Effector CD4-positive, alpha-beta T cell (primary cell): ENCODE results near the gene MRAS. TPM values are rescaled to one million over a fixed set of nuclear protein-coding genes. Genes with fewer than 3 reads are reported as not detected.

Experiments
- DNase-seq: peaks from one replicate; pipeline ENCODE4 v3.0.0-alpha.2; 2020
- total RNA-seq: gene quantifications from one replicate; lab custom pipeline; 2026; lab: John Stamatoyannopoulos, UW

MRAS gene
- total RNA-seq: not detected

DNA sequence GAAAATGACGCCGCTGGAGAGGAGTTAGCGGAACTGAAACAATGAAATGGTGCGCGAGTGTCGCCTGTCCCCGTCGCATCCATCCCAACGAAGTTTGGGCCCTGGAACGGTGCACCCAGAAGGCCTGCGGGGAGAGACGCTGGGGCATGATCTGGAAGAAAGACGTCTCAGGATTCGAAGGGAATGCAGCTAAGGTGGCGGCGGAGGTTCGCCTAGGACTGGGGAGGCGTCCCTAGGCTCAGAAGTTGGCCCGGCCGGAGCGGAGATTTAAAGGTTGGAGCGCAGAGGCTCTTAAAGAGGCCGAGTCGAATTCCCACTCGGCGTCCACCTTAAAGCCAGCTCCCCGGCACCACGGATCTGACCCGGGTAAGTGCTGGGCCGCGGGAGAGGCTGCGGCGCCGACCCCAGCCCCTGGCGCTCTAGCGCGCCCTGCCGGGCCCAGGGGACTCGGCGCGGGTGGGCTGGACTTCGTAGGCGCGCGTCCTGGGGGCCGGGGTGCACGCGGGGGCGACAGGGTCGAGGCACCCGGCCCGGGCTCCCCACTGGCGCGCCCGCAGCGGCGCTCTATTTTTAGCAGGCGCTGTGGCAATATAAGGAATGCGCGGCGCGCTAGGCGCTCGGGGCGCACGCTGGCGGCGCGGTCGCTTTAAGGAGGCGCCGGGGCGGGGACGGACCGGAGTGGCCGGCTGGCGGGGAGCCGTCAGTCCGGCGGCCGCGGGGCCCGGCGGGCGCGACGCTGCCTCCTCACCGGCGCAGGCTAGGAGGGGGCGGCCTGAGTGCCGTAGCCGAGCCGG lies at the start of gene MRAS:
Gene MRAS (plus strand): TSS at position 620 of the 794 bp plus-strand sequence. CDS start 24,305 bp downstream, outside the sequence.
- DNase-seq: no peak

DNA sequence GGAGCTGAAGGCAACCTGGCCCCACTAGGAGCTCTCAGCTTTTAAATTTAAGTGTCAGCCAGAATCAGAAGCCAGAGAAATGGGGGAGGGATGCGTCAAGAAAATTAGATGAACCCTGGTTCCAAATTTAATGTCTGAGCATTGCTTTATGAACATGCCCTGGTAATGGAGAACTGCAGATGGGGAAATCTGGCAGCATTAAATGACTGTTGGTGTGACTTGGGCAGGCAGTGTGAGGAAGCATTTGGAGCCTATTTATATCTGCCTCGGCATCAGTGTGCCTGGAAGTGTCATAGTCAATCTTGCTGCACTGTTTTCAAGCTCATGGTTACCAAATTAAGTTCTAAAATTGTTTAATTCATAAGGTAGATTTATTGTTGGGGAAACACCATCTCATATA lies 47.7 kb upstream of the MRAS start:
- no peak for DNase-seq

DNA sequence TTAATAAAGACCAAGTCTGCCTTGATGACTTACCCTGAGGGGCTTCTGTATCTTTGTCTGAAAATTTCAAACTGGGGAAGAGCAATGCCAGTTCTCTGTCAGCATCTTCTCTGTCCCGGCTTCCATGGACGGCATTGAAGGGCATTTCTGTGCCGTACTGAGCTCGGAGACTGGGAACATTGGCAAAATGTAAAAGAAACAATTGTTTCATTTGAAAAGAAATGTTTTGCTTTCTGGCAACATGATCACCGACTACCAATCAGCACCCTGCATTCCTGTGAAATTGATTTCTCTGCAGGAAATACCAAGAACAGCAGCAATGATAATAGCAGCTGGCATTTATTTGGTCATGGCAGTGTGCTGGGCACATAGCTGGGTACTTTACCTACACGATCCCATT lies 44.9 kb upstream of the MRAS start:
- DNase-seq: no peak

DNA sequence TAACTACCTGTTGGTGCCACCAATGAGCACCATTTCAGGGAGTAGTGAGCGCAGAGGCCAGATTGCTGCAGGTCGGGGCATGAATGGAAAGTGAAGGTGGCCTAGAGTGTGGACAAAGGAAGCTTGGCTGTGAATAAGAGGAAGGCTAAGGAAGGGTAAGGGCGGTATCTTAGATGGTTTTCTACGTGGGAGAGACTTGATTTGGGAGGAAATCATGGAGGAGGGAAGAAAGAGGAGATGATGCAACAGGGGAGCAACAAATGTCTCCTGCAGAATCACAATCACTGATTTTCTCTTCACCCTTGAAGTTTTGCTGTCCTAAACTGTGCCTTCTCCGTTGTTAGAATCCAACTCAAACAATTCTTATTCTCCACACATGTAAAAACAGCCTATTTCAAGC lies 40.5 kb upstream of the MRAS start:
- DNase-seq: no peak

DNA sequence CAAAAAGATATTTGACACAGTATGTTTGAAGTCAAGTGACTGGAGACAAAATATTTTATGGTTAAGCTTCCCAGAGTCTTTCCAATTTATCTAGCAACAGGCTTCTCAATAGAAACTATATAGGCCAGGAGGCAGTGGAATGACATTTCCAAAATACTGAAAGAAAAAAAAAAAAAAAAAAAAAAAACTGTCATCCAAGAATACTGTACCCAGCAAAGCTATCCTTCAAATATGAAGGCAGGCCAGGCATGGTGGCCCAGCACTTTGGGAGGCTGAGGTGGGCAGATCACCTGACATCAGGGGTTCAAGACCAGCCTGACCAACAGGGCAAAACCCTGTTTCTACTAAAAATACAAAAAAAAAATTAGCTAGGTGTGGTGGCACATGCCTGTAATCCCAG lies 39.6 kb upstream of the MRAS start:
- DNase-seq: no peak

DNA sequence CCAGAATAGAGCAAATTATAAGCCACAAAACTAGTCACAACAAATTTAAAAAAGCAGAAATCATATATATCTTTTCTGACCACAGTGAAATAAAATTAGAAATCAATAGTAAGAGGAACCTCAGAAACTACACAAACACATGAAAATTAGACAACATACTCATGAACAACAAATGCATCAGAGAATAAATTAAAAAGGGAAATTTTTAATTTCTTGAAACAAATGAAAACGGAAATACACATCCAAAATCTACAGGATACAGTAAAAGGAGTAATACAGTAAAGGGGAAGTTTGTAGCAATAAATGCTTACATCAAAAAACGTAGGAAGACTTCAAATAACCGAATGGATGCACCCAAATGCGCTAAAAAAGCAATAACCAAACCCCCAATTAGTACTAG lies 37.9 kb upstream of the MRAS start:
- no peak for DNase-seq

DNA sequence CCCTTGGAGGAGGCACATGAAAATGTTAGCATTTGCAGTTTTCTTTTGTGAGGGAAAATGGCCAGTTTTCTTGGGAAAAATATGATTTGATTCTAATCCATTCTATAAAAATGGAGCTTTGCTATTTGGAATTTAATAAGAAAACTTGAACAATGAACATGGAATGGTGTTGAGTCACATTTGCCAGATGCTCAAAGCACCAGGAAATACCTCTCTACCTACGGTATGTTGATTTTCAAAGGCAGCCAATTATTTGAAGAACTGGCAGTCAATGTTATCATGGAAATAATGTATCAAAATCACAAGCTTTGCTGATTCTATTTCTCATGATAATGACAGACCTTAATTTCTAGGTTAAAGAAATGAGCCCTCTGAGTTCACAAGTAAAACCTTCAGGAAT lies 33.6 kb upstream of the MRAS start:
- DNase-seq: no peak

DNA sequence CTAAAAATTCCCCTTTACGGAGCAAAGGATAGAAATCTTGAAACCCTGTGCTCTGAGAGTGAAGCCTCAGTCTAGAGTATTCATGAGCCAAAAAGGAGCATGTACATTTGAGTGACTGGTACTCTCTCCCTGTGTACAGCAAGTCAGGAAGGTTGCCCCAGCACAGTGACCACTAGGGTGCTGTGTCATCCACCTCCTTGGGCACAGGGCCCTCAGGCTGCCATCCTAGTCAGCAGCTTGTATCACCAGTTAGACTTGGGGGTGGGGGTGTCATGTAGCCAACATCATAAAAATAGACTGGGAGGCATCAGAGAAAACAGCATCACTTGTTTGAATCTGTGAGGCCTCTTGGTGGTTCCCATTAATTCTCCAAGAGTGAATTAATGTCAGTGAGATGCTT lies 30.7 kb upstream of the MRAS start:
- DNase-seq: no peak

DNA sequence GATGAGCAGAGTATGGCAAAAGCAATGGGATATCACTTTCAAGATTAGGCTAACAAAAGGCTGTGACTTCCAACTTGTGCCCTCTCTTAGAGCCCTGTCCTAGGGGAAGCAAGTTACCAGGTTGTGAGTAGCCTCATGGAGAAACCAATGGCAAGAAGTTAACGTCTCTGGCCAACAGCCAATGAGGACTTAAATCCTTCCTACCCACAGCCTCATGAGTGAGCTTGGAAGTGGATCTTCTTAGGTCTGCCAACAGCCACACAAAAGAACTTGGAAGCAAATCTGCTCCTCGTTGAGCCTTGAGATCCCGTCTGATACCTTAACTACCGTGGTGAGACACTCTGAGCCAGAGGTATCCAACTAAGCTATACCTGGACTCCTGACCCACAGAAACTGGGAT lies 24.4 kb upstream of the MRAS start:
- DNase-seq: no peak

DNA sequence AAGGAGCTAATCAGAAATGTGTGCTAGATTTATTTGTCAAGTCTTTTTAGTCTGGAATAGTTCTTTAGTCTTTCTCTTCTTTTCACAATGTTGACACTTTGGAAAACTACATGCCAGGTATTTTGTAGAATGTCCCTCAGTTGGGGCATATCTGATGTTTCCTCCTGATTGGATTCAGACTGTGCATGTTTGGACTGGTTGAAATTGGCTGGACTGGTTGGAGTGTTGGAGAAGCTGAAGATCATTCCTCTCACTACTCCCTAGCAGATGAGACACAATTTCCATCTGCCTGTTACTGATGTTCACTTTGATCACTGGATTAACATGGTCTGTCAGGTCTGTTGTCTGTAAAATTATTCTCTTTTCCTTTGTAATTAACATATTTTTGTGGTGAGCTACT lies 22.4 kb upstream of the MRAS start:
- DNase-seq: no peak

DNA sequence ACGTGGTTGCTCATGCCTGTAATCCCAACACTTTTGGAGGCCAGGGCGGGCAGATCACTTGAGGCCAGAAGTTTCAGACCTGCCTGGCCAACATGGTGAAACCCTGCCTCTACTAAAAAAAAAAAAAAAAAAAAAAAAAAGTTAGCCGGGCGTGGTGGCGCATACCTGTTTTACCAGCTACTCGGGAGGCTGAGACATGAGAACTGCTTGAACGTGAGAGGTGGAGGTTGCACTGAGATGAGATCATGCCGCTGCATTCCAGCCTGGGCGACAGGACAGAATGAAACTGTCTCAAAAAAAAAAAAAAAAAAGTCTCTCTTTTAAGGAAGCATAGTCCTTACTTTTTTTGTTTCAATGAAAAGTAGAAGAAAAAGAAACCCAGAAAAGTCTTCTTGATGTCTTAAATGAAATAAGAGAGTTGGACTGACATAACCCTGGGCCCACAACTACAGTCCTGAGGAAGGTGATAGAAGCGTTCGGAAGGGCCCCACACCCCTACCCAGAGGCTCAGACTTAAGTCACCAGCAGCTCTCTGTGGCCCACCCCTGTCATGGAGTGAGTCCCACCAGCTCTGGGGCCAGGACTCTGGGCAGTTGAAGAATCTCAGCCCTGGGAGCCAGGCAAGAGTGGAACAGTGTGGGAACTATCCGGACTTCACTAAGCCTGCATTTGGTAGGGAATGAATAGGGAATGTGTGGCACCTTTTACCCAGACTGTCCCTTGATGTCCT lies 21.3 kb upstream of the MRAS start:
- no peak for DNase-seq

DNA sequence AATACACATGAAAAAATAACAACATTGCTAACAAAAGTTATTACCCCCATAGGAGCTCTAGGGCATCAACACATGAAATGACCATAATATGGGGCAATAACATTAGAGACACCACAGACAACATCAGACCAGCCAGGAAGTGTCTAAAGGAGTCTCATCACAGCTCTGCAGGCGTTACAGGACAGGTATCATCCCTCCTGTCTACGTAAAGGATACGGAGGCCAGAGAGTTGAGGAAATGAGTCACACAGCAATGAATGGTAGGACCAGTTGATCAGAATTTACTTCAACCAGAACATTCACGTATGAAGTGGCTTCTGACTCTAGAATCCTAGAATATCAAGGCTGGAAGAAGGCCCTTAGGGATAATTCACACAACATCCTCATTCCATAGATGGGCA lies 20.5 kb upstream of the MRAS start:
- DNase-seq: no peak

DNA sequence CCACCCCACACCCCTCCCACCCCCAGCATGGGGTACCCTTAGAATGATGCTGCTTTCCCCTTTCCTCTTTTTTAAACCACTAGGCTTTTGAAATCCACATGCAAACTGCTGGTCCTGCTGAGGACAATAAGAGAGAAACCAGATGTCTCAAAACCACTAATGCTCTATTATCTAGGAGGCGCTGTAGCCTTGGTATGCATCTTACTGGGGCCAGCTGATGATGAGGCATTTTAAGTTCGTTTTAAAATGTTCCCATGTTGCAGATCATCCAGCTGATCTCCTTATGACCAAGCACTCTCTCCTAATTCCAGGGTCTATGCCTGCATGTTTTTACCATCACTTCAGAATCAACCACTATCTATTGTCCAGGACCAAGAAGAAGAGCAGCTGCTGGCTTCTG lies 20.0 kb upstream of the MRAS start:
- no peak for DNase-seq

DNA sequence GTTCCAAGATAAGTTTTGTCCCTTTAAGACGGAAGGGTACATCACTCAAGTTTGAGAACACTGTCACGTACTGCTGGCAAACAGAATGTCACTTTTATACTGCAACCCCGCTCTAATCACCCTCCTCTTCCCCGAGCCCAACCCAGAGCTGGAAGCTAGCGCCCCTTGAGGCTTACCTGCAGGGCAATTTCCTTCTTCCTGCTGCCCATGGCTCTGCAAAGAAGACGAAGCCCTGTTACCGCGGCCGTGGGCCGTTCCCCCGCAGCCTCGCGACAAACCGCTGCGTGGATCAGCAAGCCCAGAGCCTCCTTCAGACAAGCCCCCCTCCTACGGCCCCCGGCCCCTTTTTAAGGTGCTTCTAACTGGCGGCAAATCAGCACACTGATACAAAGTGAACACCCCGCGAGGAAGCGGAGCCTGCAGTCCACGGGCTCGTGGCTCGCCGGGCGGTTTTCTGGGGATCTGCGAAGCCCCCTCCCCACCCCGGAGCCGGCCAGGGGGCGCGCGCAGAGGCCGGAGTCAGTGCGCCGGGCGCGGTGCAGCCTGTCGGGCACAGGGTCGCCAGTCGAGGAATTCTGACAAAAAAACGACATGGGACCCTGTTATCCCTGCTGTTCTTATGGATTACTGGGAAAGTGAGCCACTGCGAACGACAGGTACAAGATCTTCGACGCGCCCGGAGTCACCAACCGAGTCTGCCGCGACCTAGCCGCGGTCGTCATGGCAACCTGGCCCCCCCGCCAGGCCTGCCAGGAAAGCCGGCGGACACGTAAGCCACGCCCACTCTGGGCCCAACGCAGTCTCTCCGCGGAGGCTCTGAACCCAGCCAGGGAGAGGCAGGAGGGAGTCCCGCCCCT lies 19.0 kb upstream of the MRAS start, which contains the start of gene NME9:
Gene NME9 (minus strand): TSS at position 725 of the 857 bp plus-strand sequence. CDS start 516 bp downstream, at position 209.
- peak; percentile 86 for DNase-seq

DNA sequence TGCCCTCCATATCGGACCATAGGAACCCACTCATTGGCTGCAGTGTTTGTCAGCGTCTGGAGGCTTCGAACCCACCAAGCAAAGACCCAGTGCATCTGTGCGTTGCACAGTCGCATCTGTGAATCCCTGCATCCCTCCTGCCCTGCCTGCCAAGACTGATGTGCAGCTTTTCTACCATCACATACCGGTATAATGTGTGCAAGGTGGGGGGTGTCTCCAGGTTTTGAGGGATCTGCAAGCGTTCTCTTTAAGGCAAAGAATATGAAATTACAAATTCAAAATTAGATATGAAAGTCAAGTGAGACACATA lies 18.4 kb upstream of the MRAS start:
- DNase-seq: no peak

DNA sequence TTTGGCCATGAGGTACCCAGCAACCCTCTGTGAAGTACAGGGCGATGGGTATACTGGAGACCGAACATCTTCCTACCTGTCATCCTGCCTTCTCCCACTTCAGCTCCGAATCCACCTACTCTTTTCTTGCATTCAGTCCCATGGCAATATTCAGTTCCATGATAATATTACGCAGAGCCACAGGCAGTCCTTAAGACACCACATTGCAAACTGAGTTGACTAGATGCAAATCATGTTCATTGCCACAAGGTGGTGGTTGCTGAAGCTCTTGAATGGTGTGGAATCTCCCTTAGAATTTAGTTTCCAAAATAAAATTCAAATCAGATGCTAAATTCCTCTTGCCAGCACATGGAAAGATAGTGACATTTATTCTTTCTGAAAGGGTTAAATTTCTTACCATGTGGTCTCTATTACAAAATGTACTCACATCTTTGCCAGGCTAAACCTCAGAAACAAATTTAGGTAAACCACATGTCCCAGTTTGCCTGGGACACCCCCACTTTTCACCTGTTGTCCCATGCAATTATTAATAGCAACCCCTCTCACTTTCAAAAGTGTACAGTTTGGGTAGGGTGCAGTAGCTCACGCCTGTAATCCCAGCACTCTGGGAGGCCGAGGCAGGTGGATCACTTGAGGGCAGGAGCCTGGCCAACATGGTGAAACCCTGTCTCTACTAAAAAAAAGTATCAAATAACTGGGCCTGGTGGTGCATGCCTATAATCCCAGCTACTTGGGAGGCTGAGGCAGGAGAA lies 17.1 kb upstream of the MRAS start:
- no peak for DNase-seq

DNA sequence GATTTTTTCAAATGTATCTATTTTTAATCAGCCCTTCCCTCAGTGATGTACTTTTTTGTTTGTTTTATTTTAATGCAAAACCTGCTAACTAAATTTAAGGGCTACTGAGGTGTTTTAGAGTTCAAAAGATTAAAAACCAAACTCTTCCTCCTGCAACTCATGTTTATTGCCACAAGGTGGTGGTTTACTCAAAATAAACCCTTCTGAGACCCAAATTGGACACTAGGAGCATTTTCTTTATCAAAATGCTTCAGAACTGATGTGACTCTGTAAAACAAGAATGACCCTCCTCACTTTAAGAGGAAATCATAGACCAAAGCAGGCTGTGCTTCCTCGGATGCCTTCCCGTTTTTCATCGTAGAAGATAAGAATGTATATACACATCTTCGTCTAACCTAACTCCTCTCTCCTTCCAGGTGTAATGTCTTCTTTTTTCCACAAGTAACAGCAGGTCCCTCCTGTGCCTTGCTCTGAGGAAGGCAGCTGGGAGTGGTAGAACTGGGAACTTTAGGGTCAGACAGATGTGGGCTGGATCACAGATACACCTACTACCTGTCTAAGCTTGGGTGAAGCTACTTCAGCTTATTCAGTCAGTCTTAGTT lies 15.8 kb upstream of the MRAS start:
- no peak for DNase-seq

DNA sequence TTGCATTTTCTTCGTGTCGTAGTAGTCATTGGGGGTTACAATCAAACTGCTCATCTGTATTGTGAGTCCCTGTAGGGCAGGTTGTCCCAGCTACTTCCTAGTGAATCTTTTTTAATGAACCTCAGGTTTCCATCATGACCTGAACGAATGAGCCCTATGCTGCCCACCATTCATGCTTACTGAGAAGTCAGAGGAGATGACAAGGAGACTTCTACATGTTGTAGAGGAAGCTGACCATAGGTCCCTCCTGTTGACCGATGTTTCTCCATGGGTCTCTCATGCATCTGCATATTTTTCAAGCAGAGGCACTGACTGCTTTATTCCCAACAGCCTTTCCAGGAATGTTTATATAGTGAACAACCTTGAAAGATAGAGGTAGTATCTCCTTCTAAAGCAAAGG lies 13.8 kb upstream of the MRAS start:
- DNase-seq: no peak

DNA sequence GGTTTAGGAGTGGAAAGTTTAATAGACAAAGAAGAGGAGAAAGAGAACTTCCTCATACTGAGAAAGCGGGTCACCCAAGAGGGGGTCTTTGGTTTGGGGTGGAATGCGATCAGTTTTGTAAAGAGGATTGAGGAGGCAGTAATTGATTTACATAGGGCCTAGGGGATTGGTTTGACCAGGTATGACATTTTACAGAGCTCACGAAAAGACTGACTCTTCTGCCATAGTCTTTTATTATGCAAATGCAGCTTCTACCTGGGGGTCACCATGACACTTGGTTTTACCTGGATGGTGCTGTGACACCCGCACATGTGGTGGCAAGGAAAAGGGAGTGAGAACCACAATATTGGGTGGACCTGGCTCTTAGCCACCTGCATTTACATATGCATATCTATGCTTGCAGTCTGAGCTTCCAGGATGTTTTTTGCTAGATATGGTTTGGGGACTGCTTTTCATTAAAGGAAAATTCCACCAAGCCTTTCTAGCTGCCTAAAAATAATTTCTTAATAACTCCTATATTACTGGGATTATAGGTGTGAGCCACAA lies 11.9 kb upstream of the MRAS start:
- no peak for DNase-seq

DNA sequence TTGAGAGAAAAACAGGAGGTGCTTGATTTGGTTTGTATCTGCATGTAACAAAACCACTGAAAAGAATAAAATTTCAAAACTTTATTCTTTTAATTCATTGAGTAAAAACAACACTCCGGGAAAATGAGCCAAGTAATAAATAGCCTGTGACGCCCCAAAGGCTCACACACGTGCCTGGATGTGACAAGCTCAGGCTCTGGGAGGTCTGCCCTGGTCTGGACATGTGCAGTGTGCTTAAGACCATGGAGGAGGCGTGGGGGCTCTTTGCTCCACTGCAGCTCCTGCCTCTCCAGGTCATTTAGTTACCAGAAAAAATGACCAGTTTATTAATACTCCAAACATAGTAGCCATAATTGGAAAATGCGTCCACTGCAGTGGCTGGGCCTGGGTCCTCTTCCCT lies 10.1 kb upstream of the MRAS start:
- no peak for DNase-seq

DNA sequence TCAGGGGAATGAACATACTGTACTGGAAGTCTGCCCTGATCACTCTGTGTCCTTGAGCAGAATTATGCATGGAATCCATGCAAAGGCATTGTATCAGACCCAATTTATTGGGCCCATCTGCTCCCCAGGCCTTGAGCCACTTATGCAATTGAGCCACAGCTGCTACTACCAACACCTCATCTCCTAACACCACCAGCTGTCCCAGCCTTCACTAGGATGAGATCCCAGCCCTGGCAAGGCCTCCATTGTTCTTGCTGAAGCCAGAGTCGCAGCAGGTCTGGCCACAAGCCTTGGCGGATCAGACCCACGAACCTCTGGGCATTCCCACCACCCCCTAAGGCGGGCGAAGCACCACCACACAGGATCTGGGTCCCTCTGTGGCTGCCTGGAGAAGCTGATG lies 9.6 kb upstream of the MRAS start:
- DNase-seq: no peak

DNA sequence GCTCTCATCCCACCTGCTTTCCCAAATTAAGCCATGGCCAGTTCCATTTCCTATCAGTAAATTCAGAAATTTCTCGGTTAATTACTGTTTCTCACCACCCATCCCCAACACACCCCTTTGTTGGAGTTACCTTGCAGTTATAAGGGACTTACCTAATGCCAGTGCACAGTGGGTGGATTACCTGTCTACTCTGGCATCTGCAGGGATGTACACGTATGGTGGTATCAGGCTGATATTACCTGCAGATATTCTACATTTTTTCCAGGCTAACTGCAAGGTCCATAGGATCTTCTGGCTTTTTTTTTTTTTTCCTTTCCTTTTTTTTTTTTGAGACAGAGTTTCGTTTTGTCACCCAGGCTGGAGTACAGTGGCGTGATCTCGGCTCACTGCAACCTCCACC lies 7.9 kb upstream of the MRAS start:
- DNase-seq: no peak
